PC-3 (cell line): ENCODE results near the gene MAP1LC3A. TPM values are rescaled to one million over a fixed set of nuclear protein-coding genes. Genes with fewer than 3 reads are reported as not detected.

ENCODE experiments used
- ATAC-seq: fragments of 200-7000 bp; cut with Tn5 transposase; 2 replicates; pipeline ENCODE4 v1.9.1; 2020; ENCODE audit warnings: mild to moderate bottlenecking, moderate library complexity
- BruUV-seq: library from RNA; stranded (reverse); fragments of 400-500 nt; replicated peaks from 2 replicates; lab custom pipeline; 2021; lab: Mats Ljungman, UMichigan
- CTCF ChIA-PET: fragments of 300-600 bp; sonication (Branson Sonifier 250); formaldehyde crosslinking; loops from one replicate; lab custom pipeline; 2022; ENCODE audit warnings: antibody characterized with exemption; lab: Charles Lee
- POLR2A ChIA-PET: fragments of 300-600 bp; sonication (Branson Sonifier 250); formaldehyde crosslinking; loops from one replicate; lab custom pipeline; 2022; ENCODE audit warnings: antibody characterized with exemption; ENCODE audit not compliant: unreplicated experiment; lab: Charles Lee
- DNase-seq: peaks from one replicate; pipeline ENCODE4 v3.0.0-alpha.2; 2015
- H2AFZ ChIP-seq: fragments of 300-600 bp; sonication (generic); 2 replicates; pipeline ENCODE4 v1.6.0; 2016; ENCODE audit warnings: antibody characterized with exemption, low read length
- H3F3A ChIP-seq: fragments of 300-600 bp; sonication (generic); one replicate; pipeline ENCODE4 v1.6.0; 2017; ENCODE audit warnings: antibody characterized with exemption, low read length, control low read depth, mild to moderate bottlenecking; ENCODE audit not compliant: unreplicated experiment
- H3K27ac ChIP-seq: fragments of 300-600 bp; sonication (generic); 2 replicates; pipeline ENCODE4 v1.5.1; 2016; ENCODE audit warnings: mild to moderate bottlenecking, low read length
- H3K27me3 ChIP-seq: fragments of 300-600 bp; sonication (generic); 2 replicates; pipeline ENCODE4 v1.6.1; 2016; ENCODE audit warnings: low read length, mixed read lengths
- H3K36me3 ChIP-seq: fragments of 300-600 bp; sonication (generic); 2 replicates; pipeline ENCODE4 v1.6.1; 2016; ENCODE audit warnings: low read depth, mixed run types, low read length, mixed read lengths
- H3K4me1 ChIP-seq: fragments of 300-600 bp; sonication (generic); 2 replicates; pipeline ENCODE4 v1.5.1; 2016; ENCODE audit warnings: low read length; ENCODE audit not compliant: insufficient read depth
- H3K4me2 ChIP-seq: fragments of 300-600 bp; sonication (generic); 2 replicates; pipeline ENCODE4 v1.6.0; 2016; ENCODE audit warnings: low read length
- H3K4me3 ChIP-seq: fragments of 300-600 bp; sonication (generic); 2 replicates; pipeline ENCODE4 v1.5.1; 2016; ENCODE audit warnings: mild to moderate bottlenecking, low read length, mixed read lengths
- H3K79me2 ChIP-seq: fragments of 300-600 bp; sonication (generic); 2 replicates; pipeline ENCODE4 v1.6.1; 2017; ENCODE audit warnings: low read length, mixed read lengths
- H3K9ac ChIP-seq: fragments of 300-600 bp; sonication (generic); 2 replicates; pipeline ENCODE4 v1.6.0; 2016; ENCODE audit warnings: mild to moderate bottlenecking, low read length
- H3K9me2 ChIP-seq: fragments of 300-600 bp; sonication (generic); replicated peaks from 2 replicates; pipeline ENCODE4 v1.6.1; 2016; ENCODE audit warnings: mixed run types, low read length, mixed read lengths
- H3K9me3 ChIP-seq: fragments of 300-600 bp; sonication (generic); 2 replicates; pipeline ENCODE4 v1.6.1; 2016; ENCODE audit warnings: low read length, mixed read lengths
- H4K20me1 ChIP-seq: fragments of 300-600 bp; sonication (generic); 2 replicates; pipeline ENCODE4 v1.6.1; 2016; ENCODE audit warnings: low read length, mixed read lengths
- EZH2 ChIP-seq: fragments of 300-600 bp; sonication (generic); IDR thresholded peaks from one replicate; pipeline ENCODE4 v1.6.1; 2017; ENCODE audit warnings: antibody characterized with exemption, mild to moderate bottlenecking, low read length; ENCODE audit not compliant: unreplicated experiment
- EZH2phosphoT487 ChIP-seq: fragments of 300-600 bp; sonication (generic); IDR thresholded peaks from 2 replicates; pipeline ENCODE4 v1.6.1; 2018; ENCODE audit warnings: mild to moderate bottlenecking, antibody characterized with exemption, low read length, borderline replicate concordance
- intact Hi-C: fragments of 100-400 bp; cut with micrococcal nuclease; formaldehyde crosslinking; loops from 2 replicates; pipeline ENCODE4 v1.9.0; 2023
- total RNA-seq: library from RNA; depleted of rRNA; stranded (reverse); fragments of >200 nt; gene quantifications from 2 replicates; pipeline ENCODE4 v1.2.3, GENCODE V29; 2014
- TF ChIP-seq, protein P1 (sequence below): fragments of 300-600 bp; sonication (generic); conservative IDR thresholded peaks from 2 replicates; pipeline ENCODE4 v1.5.1; 2017; ENCODE audit warnings: antibody characterized with exemption, low read depth, mild to moderate bottlenecking, low read length

The MAP1LC3A gene
- total RNA-seq, 1 experiment from 2014 or later = 0.22 TPM

DNA sequence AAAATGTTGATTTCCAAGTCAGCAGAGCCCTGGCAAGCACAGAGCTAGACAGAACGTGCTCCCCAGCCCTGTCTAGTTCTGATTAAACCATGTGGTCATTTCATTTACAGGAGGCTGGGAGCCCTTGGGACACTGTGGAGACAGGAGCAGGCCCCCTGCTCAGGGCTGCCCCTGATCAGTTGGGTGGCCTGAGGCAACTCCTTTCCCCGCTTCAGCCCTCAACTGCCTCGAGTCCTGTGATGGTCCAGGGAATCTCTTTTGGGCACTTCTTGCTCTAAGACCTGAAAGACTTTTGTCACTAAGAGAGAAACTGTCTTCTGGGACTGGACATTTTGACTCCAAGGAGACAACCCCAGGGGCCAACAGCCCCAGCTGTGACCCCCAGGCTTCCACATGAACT is 28.8 kb upstream of the MAP1LC3A start:
- Histone ChIP-seq H3K9me2 (no peaks in the 10 kb centered on the region), H3K9ac (no peak overlapping the region), H3K4me2 (no peak overlapping the region), H2AFZ (no peak overlapping the region), H3K79me2 (peaks cover 24% of the 10 kb centered on the region), H4K20me1 (no peaks in the 10 kb centered on the region; the same call in 1 of the 2 replicates), H3K27ac (no peak overlapping the region), H3K4me1 (peaks cover 20% of the 10 kb centered on the region), H3K27me3 (no peaks in the 10 kb centered on the region), H3K4me3 (no peak overlapping the region), H3F3A (peaks cover 5% of the 10 kb centered on the region), H3K9me3 (no peaks in the 10 kb centered on the region), H3K36me3 (peaks cover 39% of the 10 kb centered on the region)
- ChIA-PET POLR2A (no interaction called here), CTCF (no interaction called here)
- ATAC-seq = no peak
- intact Hi-C loops = no loop called here
- DNase-seq = no peak
- TF ChIP-seq, protein P1, sequence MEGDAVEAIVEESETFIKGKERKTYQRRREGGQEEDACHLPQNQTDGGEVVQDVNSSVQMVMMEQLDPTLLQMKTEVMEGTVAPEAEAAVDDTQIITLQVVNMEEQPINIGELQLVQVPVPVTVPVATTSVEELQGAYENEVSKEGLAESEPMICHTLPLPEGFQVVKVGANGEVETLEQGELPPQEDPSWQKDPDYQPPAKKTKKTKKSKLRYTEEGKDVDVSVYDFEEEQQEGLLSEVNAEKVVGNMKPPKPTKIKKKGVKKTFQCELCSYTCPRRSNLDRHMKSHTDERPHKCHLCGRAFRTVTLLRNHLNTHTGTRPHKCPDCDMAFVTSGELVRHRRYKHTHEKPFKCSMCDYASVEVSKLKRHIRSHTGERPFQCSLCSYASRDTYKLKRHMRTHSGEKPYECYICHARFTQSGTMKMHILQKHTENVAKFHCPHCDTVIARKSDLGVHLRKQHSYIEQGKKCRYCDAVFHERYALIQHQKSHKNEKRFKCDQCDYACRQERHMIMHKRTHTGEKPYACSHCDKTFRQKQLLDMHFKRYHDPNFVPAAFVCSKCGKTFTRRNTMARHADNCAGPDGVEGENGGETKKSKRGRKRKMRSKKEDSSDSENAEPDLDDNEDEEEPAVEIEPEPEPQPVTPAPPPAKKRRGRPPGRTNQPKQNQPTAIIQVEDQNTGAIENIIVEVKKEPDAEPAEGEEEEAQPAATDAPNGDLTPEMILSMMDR = no peak
- TF ChIP-seq EZH2phosphoT487 = no peak
- TF ChIP-seq EZH2 = no peak
- BruUV-seq = no TSS peak

DNA sequence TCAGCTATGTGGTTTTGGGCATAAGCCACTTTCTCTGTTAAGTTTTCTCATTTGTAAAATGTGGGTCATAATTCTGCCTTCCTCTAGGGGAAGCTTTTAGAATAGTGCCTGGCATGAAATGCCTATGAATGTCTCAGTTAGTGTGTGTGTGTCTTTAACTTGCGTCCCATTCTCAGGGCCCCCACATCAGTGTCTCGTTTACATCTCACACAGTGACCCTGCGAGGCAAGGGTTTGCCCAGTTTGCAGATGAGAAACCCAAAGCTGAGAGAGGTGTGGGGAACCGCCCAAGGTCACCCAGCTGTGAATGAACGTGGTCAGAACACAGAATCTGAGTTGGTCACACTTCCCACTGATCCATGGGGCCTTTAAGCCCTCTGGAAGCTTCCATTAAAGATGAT is 28.2 kb upstream of the MAP1LC3A start:
- ATAC-seq (no peak), DNase-seq (no peak)
- no TSS peak for BruUV-seq
- H3K79me2 ChIP-seq = peaks cover 19% of the 10 kb centered on the region; the same call in 1 of the 2 replicates
- no peak overlapping the region for H3K27ac ChIP-seq
- intact Hi-C loops = no loop called here
- no peaks in the 10 kb centered on the region for H3K9me3 ChIP-seq
- H3K4me3 ChIP-seq = no peak overlapping the region
- no peak overlapping the region for H3K4me2 ChIP-seq
- H3K4me1 ChIP-seq = peaks cover 14% of the 10 kb centered on the region
- peaks cover 39% of the 10 kb centered on the region for H3K36me3 ChIP-seq
- H3K27me3 ChIP-seq = no peaks in the 10 kb centered on the region
- H3F3A ChIP-seq = peaks cover 2% of the 10 kb centered on the region
- H2AFZ ChIP-seq = no peak overlapping the region
- H3K9me2 ChIP-seq = no peaks in the 10 kb centered on the region
- no peaks in the 10 kb centered on the region; the same call in 1 of the 2 replicates for H4K20me1 ChIP-seq
- TF ChIP-seq, protein P1 = no peak
- TF ChIP-seq EZH2phosphoT487 = no peak
- TF ChIP-seq EZH2 = no peak
- no peak overlapping the region for H3K9ac ChIP-seq
- ChIA-PET POLR2A (no interaction called here), CTCF (no interaction called here)

DNA sequence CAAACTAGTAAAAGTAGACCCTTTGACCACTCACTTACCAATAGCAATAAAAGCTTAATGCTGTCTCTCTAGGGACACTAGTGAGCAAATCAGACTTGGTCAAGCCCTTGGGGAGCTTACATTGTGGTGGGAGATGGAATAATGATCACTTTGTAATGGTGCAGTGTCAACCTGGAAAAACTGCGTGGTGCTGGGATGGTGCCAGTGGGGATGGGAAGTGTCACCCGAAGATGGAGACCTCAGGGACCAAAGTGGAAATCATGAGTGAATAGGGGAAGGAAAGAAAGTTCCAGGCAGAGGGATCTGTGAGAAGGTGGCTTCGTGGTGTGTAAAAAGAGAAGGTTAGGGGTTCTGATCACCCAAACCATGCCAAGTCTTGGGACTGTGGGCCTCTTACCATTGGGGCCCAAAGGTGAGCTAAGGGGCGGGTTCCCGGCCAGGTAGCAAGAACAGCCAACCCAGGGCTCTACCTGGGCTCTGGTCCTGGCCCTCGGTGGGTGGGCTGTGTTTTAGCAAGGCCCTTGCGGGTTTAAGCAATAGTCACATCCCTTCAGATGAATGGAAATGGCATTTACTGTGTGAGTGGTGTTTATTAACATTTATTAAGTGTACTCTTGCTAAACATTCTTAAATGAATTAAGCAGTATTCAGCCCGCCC is 26.8 kb upstream of the MAP1LC3A start:
- Histone ChIP-seq H3K36me3 (peaks cover 41% of the 10 kb centered on the region), H3K79me2 (peaks cover 14% of the 10 kb centered on the region; the same call in 1 of the 2 replicates)

More for the DNA sequence above, 26.8 kb upstream of the MAP1LC3A start:
- Histone ChIP-seq H3K9me2 (no peaks in the 10 kb centered on the region), H3F3A (no peaks in the 10 kb centered on the region), H3K27ac (no peak overlapping the region), H2AFZ (no peak overlapping the region), H3K9me3 (no peaks in the 10 kb centered on the region), H3K4me2 (no peak overlapping the region), H4K20me1 (no peaks in the 10 kb centered on the region), H3K27me3 (no peaks in the 10 kb centered on the region), H3K9ac (no peak overlapping the region), H3K4me1 (peaks cover 4% of the 10 kb centered on the region), H3K4me3 (no peak overlapping the region)
- TF ChIP-seq EZH2 (no peak), EZH2phosphoT487 (no peak)
- TF ChIP-seq, protein P1 = no peak
- BruUV-seq = no TSS peak
- DNase-seq = no peak
- POLR2A ChIA-PET = no interaction called here
- CTCF ChIA-PET = no interaction called here
- no peak for ATAC-seq
- intact Hi-C loops = no loop called here
